IMR-90 (cell line): Measurements from ENCODE around the gene CDK8. TPM values are rescaled to one million over a fixed set of nuclear protein-coding genes. Genes with fewer than 3 reads are reported as not detected.

Experiments
- ATAC-seq: fragments of 200-7000 bp; cut with Tn5 transposase; 2 replicates; pipeline ENCODE4 v1.9.1; 2020; ENCODE audit warnings: low read depth, mild to moderate bottlenecking, moderate library complexity
- BruUV-seq: library from RNA; stranded (reverse); fragments of 400-500 nt; replicated peaks from 2 replicates; lab custom pipeline; 2021; lab: Mats Ljungman, UMichigan
- CTCF ChIA-PET: fragments of 300-600 bp; formaldehyde crosslinking; extraction: SDS; loops from one replicate; lab custom pipeline; 2021; ENCODE audit warnings: antibody characterized with exemption; lab: Yijun Ruan, JAX
- POLR2A ChIA-PET: fragments of 300-600 bp; sonication (Branson Sonifier 250); formaldehyde crosslinking; loops from one replicate; lab custom pipeline; 2022; ENCODE audit warnings: antibody characterized with exemption; ENCODE audit not compliant: unreplicated experiment; lab: Charles Lee
- DNase-seq: peaks from one replicate; pipeline ENCODE4 v3.0.0; 2013
- H2AFZ ChIP-seq: replicated peaks from 2 replicates; pipeline ENCODE3; 2013; ENCODE audit warnings: low read length, mild to moderate bottlenecking; ENCODE audit not compliant: poor library complexity
- H2AK5ac ChIP-seq: 2 replicates; pipeline ENCODE4 v1.6.1; 2013; ENCODE audit warnings: low read depth, low read length, inconsistent platforms
- H2AK9ac ChIP-seq: replicated peaks from 2 replicates; pipeline ENCODE3; 2013; ENCODE audit warnings: mild to moderate bottlenecking, low read depth, low read length, moderate library complexity; ENCODE audit not compliant: poor library complexity
- H2BK120ac ChIP-seq: 2 replicates; pipeline ENCODE4 v1.6.1; 2013; ENCODE audit warnings: low read depth, low read length, inconsistent platforms
- H2BK15ac ChIP-seq: 3 replicates; pipeline ENCODE4 v1.6.1; 2013; ENCODE audit warnings: low read depth, low read length, inconsistent platforms
- H2BK20ac ChIP-seq: 2 replicates; pipeline ENCODE4 v1.6.1; 2013; ENCODE audit warnings: low read depth, mild to moderate bottlenecking, inconsistent platforms, low read length, moderate library complexity
- H2BK5ac ChIP-seq: 2 replicates; pipeline ENCODE4 v1.6.1; 2013; ENCODE audit warnings: mild to moderate bottlenecking, low read depth, low read length, inconsistent platforms; ENCODE audit not compliant: poor library complexity, severe bottlenecking
- H3K14ac ChIP-seq: replicated peaks from 2 replicates; pipeline ENCODE4 v1.6.1; 2013; ENCODE audit warnings: low read depth, low read length, inconsistent platforms
- H3K18ac ChIP-seq: 2 replicates; pipeline ENCODE4 v1.6.1; 2013; ENCODE audit warnings: low read depth, low read length, control low read depth
- H3K23ac ChIP-seq: 2 replicates; pipeline ENCODE4 v1.6.1; 2013; ENCODE audit warnings: low read depth, low read length, inconsistent platforms
- H3K27ac ChIP-seq: 2 replicates; pipeline ENCODE4 v1.5.1; 2013; ENCODE audit warnings: mild to moderate bottlenecking, control low read depth, low read length; ENCODE audit not compliant: insufficient read depth
- H3K27me3 ChIP-seq: 2 replicates; pipeline ENCODE4 v1.6.1; 2013; ENCODE audit warnings: low read length; ENCODE audit not compliant: control insufficient read depth, insufficient read depth
- H3K36me3 ChIP-seq: 2 replicates; pipeline ENCODE4 v1.6.1; 2013; ENCODE audit warnings: low read length, mixed read lengths; ENCODE audit not compliant: control insufficient read depth, insufficient read depth
- H3K4ac ChIP-seq: 2 replicates; pipeline ENCODE4 v1.6.1; 2013; ENCODE audit warnings: low read depth, low read length, inconsistent platforms
- H3K4me1 ChIP-seq: 2 replicates; pipeline ENCODE4 v1.6.1; 2013; ENCODE audit warnings: low read length, mixed read lengths; ENCODE audit not compliant: control insufficient read depth, insufficient read depth
- H3K4me2 ChIP-seq: 2 replicates; pipeline ENCODE4 v1.6.1; 2013; ENCODE audit warnings: low read depth, mild to moderate bottlenecking, control low read depth, low read length, moderate library complexity
- H3K4me3 ChIP-seq: 2 replicates; pipeline ENCODE4 v1.5.1; 2013; ENCODE audit warnings: low read depth, mild to moderate bottlenecking, control low read depth, low read length, moderate library complexity; ENCODE audit not compliant: insufficient read depth
- H3K56ac ChIP-seq: 2 replicates; pipeline ENCODE4 v1.6.1; 2013; ENCODE audit warnings: low read length, inconsistent platforms; ENCODE audit not compliant: insufficient read depth; ENCODE audit errors: extremely low read depth
- H3K79me1 ChIP-seq, 2 experiments: 2 replicates each; pipeline ENCODE4 v1.6.1; 2013; ENCODE audit warnings: low read length in 2 of 2, inconsistent platforms in 1 of 2, low read depth in 1 of 2
- H3K9ac ChIP-seq: 2 replicates; pipeline ENCODE4 v1.6.1; 2013; ENCODE audit warnings: low read depth, low read length, control low read depth
- H3K9me1 ChIP-seq: 2 replicates; pipeline ENCODE4 v1.6.1; 2013; ENCODE audit warnings: low read length, inconsistent platforms; ENCODE audit not compliant: insufficient read depth
- H3K9me3 ChIP-seq: 2 replicates; pipeline ENCODE4 v1.6.1; 2013; ENCODE audit warnings: low read length; ENCODE audit not compliant: control insufficient read depth, insufficient read depth
- H4K20me1 ChIP-seq: 2 replicates; pipeline ENCODE4 v1.6.1; 2013; ENCODE audit warnings: low read length, inconsistent platforms; ENCODE audit not compliant: insufficient read depth
- H4K5ac ChIP-seq: 2 replicates; pipeline ENCODE4 v1.6.1; 2013; ENCODE audit warnings: mild to moderate bottlenecking, low read depth, low read length, control low read depth
- H4K8ac ChIP-seq, 2 experiments: 2 replicates each; pipeline ENCODE4 v1.6.1; 2013; ENCODE audit warnings: low read depth in 2 of 2, low read length in 2 of 2, control low read depth in 1 of 2, inconsistent platforms in 1 of 2
- H4K91ac ChIP-seq: 2 replicates; pipeline ENCODE4 v1.6.1; 2013; ENCODE audit warnings: low read depth, low read length, inconsistent platforms; ENCODE audit not compliant: insufficient read depth
- CEBPB ChIP-seq: IDR thresholded peaks from 2 replicates; pipeline ENCODE4 v1.6.1; 2012; ENCODE audit warnings: low read depth, low read length, improper control_type of control experiment
- FOS ChIP-seq: fragments of 150-350 bp; IDR thresholded peaks from 2 replicates; pipeline ENCODE4 v1.6.1; 2016; ENCODE audit warnings: low read depth, low read length
- RCOR1 ChIP-seq: IDR thresholded peaks from 2 replicates; pipeline ENCODE4 v1.6.1; 2012; ENCODE audit warnings: mild to moderate bottlenecking, low read length, improper control_type of control experiment; ENCODE audit not compliant: insufficient replicate concordance
- SMC3 ChIP-seq: fragments of 150-350 bp; IDR thresholded peaks from 2 replicates; pipeline ENCODE4 v1.6.1; 2016; ENCODE audit warnings: low read depth, mild to moderate bottlenecking, antibody characterized with exemption, low read length, moderate library complexity
- WGBS, 2 experiments: methylation state at CpG; one replicate each; pipeline versions ENCODE4 v1.1.5 to v1.1.7; 2013; ENCODE audit warnings: missing lambda C conversion rate in 2 of 2; ENCODE audit not compliant: insufficient read length in 1 of 2; ENCODE audit errors: extremely low coverage in 2 of 2; 5-methylcytosine and 5-hydroxymethylcytosine counted together
- dilution Hi-C: fragments of 300-500 bp; cut with HindIII; formaldehyde crosslinking; loops from one replicate; pipeline ENCODE4 v1.14.3; 2018; ENCODE audit warnings: low sequenced_read_pairs; ENCODE audit not compliant: unreplicated experiment
- in situ Hi-C: fragments of 300-500 bp; cut with MboI; formaldehyde crosslinking; loops from 3 replicates; pipeline ENCODE4 v1.14.3; 2019; ENCODE audit warnings: low sequenced_read_pairs, inconsistent platforms, mixed read lengths
- intact Hi-C: fragments of 100-400 bp; cut with micrococcal nuclease; formaldehyde crosslinking; loops from 2 replicates; pipeline ENCODE4 v1.10.0; 2022
- polyA plus RNA-seq, 3 experiments: library from polyadenylated mRNA; depleted of rRNA; stranded (reverse); fragments of >200 nt; gene quantifications; 2 replicates each; pipeline ENCODE4 v1.2.3, GENCODE V29; 2012; ENCODE audit warnings: low replicate concordance in 1 of 3
- total RNA-seq: library from RNA; depleted of rRNA; stranded (reverse); fragments of >200 nt; gene quantifications from 2 replicates; pipeline ENCODE4 v1.2.3, GENCODE V29; 2012

The CDK8 gene
- total and polyA plus RNA-seq, 2 of the 4 experiments (the other 2 are of a cell fraction): 15.4 to 19.0 TPM

DNA sequence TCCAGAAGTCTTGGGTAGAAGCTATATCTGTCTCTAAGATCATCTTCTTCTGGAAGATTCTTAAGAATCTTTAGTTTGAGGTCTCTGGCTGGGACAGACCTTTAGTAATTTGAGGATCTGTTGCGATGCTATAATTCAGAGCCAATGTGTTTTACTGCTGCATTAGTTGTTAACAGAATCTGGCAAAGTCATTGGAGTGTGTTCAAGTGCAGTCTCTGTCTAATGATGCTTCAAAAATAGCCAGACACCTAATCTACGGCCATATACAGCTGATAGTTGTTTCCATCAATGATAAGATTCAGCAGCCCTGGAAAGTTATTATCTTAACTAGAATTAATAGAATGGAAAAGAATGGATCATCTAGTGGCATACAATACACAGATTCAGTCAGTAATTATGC lies 72.6 kb downstream of the CDK8 start:
- no CpG with 5 or more reads among the region's 2 CpGs for WGBS, 2 experiments
- Histone ChIP-seq H3K23ac (no peak overlapping the region), H3K14ac (no peak overlapping the region), H2AK5ac (no peak overlapping the region), H4K8ac (no peak overlapping the region), H3K9me1 (no peaks in the 10 kb centered on the region), H4K5ac (no peak overlapping the region), H3K4me3 (no peak overlapping the region), H2BK120ac (no peak overlapping the region), H2AFZ (no peak overlapping the region), H3K4ac (no peak overlapping the region), H3K4me1 (peaks cover 5% of the 10 kb centered on the region; the same call in 1 of the 2 replicates), H3K4me2 (no peak overlapping the region), H2BK20ac (no peak overlapping the region), H3K56ac (no peak overlapping the region), H2AK9ac (no peak overlapping the region), H3K79me1 (peaks cover 12 to 25% of the 10 kb centered on the region in 2 experiments; a peak in 3 of 4 replicates), H3K36me3 (no peaks in the 10 kb centered on the region), H4K20me1 (peaks cover 17% of the 10 kb centered on the region; the same call in 1 of the 2 replicates), H3K9me3 (no peaks in the 10 kb centered on the region), H2BK5ac (no peak overlapping the region), H2BK15ac (no peak overlapping the region), H3K18ac (no peak overlapping the region), H3K9ac (no peak overlapping the region), H3K27ac (no peak overlapping the region), H3K27me3 (no peaks in the 10 kb centered on the region), H4K91ac (no peak overlapping the region)
- DNase-seq (no peak), ATAC-seq (no peak)
- dilution Hi-C loops (no loop called here), intact Hi-C loops (no loop called here), in situ Hi-C loops (no loop called here)
- POLR2A ChIA-PET: no interaction called here
- CTCF ChIA-PET: interaction anchor here (0.6 kb wide), 1 partner anchor 24 kb away, joined by 3 read pairs; no protein-coding TSS in a partner anchor
- no TSS peak for BruUV-seq
- TF ChIP-seq FOS (no peak), RCOR1 (no peak), CEBPB (no peak), SMC3 (no peak)
